Ascending aorta (tissue), 2 donors: ENCODE data around the gene GIMD1. TPM values are rescaled to one million over a fixed set of nuclear protein-coding genes. Genes with fewer than 3 reads are reported as not detected.

Experiments used
- DNase-seq, 2 donors: peaks; one replicate each; pipeline ENCODE4 v3.0.0-alpha.2; 2019; ENCODE audit warnings: low spot score in 2 of 2
- H3K27ac ChIP-seq, 2 donors: fragments of 200-600 bp; sonication (generic); one replicate each; pipeline ENCODE4 v1.5.1; 2016 to 2017; ENCODE audit warnings: mild to moderate bottlenecking in 1 of 2
- H3K27me3 ChIP-seq: fragments of 200-600 bp; sonication (generic); one replicate; pipeline ENCODE4 v1.5.1; 2017
- H3K36me3 ChIP-seq, 2 donors: fragments of 200-600 bp; sonication (generic); one replicate each; pipeline ENCODE4 v1.5.1; 2016
- H3K4me1 ChIP-seq, 2 donors: fragments of 200-600 bp; sonication (generic); one replicate each; pipeline ENCODE4 v1.5.1; 2016 to 2017; ENCODE audit warnings: mild to moderate bottlenecking in 1 of 2
- H3K4me3 ChIP-seq, 2 donors: fragments of 200-600 bp; sonication (generic); one replicate each; pipeline ENCODE4 v1.5.1; 2016 to 2017; ENCODE audit warnings: mild to moderate bottlenecking in 1 of 2
- H3K9me3 ChIP-seq, 2 donors: fragments of 200-600 bp; sonication (generic); one replicate each; pipeline ENCODE4 v1.5.1; 2016
- intact Hi-C: fragments of 100-400 bp; cut with DNase I; formaldehyde crosslinking; loops from one replicate; pipeline ENCODE4 v1.15.1; 2023
- total RNA-seq: library from RNA; depleted of rRNA; stranded (reverse); fragments of >200 nt; gene quantifications from one replicate; pipeline ENCODE4 v1.1.0, GENCODE V29; 2016
- TF ChIP-seq, protein P1 (sequence below), 3 experiments: fragments of 200-600 bp in 2 of 3; fragments of 450-650 bp in 1 of 3; sonication (generic) in 2 of 3; IDR thresholded peaks; one replicate each; pipeline ENCODE4 v1.5.1; 2016 to 2019; ENCODE audit warnings: antibody characterized with exemption in 3 of 3, mild to moderate bottlenecking in 1 of 3, moderate library complexity in 1 of 3

GIMD1 gene
- total RNA-seq, 1 donor from 2014 or later, result not detected

GRCh38 chr4:106395582-106395981 is 27.0 kb upstream of the GIMD1 start:
- H3K9me3 ChIP-seq, result peaks cover 0 to 47% of the 10 kb centered on the region in 2 donors
- intact Hi-C loops, result no loop called here
- H3K4me1 ChIP-seq, result no peaks in the 10 kb centered on the region
- DNase-seq, result no peak
- TF ChIP-seq, protein P1, sequence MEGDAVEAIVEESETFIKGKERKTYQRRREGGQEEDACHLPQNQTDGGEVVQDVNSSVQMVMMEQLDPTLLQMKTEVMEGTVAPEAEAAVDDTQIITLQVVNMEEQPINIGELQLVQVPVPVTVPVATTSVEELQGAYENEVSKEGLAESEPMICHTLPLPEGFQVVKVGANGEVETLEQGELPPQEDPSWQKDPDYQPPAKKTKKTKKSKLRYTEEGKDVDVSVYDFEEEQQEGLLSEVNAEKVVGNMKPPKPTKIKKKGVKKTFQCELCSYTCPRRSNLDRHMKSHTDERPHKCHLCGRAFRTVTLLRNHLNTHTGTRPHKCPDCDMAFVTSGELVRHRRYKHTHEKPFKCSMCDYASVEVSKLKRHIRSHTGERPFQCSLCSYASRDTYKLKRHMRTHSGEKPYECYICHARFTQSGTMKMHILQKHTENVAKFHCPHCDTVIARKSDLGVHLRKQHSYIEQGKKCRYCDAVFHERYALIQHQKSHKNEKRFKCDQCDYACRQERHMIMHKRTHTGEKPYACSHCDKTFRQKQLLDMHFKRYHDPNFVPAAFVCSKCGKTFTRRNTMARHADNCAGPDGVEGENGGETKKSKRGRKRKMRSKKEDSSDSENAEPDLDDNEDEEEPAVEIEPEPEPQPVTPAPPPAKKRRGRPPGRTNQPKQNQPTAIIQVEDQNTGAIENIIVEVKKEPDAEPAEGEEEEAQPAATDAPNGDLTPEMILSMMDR (IDR thresholded peaks at IDR 0.05), result no peak
- H3K36me3 ChIP-seq, result no peaks in the 10 kb centered on the region
- H3K27ac ChIP-seq, result no peak overlapping the region
- H3K4me3 ChIP-seq, result no peak overlapping the region
- H3K27me3 ChIP-seq, result no peaks in the 10 kb centered on the region

GRCh38 chr4:106385853-106386393 is 17.3 kb upstream of the GIMD1 start:
- TF ChIP-seq, protein P1 (IDR thresholded peaks at IDR 0.05), result no peak
- no peak overlapping the region for H3K27ac ChIP-seq
- intact Hi-C loops, result no loop called here

DNA sequence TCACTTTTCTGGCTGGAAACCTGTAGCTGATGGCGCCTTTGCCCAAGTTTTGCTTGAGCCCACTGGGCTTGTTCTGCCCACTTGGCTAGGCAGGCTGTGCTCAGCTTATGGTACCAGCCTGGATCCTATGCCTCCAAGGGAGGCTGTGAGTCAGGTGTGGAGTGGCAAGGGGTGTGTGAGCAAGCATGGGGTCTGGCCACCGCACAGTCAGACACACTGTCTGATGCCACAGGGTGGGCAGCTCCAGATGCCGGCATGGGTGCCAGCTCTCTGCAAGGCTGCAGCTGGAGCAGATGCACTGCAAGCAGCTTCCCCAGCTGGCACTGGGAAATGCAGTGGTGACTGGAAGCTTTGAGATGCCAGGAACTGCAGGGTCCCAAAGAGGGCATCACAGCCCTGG is 16.3 kb upstream of the GIMD1 start:
- intact Hi-C loops, result no loop called here
- no peaks in the 10 kb centered on the region for H3K9me3 ChIP-seq
- H3K36me3 ChIP-seq, result no peaks in the 10 kb centered on the region

More at GRCh38 chr4:106385853-106386393, 17.3 kb upstream of the GIMD1 start:
- Histone ChIP-seq H3K27me3 (no peaks in the 10 kb centered on the region), H3K36me3 (no peaks in the 10 kb centered on the region), H3K4me1 (no peaks in the 10 kb centered on the region), H3K4me3 (no peak overlapping the region), H3K9me3 (no peaks in the 10 kb centered on the region)
- DNase-seq, result no peak

DNA sequence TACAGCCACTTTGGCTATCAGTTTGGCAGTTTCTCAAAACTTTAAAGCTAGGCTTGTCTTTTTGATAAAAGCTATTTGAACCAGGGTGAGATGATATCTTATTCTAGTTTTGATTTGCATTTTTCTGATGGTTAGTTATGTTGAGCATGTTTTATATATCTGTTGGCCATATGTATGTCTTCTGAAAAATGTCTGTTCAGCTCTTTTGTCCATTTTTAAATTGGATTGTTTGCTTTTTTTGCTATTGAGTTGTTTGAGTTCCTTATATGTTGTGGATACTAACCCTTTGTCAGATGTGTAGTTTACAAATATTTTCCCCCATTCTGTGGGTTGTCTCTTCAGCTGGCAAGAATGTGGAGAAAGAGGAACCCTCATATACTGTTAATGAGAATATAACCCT is 11.6 kb upstream of the GIMD1 start:
- Histone ChIP-seq H3K36me3 (no peaks in the 10 kb centered on the region), H3K4me3 (no peak overlapping the region), H3K27me3 (no peaks in the 10 kb centered on the region), H3K27ac (no peak overlapping the region), H3K9me3 (no peaks in the 10 kb centered on the region), H3K4me1 (no peaks in the 10 kb centered on the region)
- no peak for DNase-seq
- TF ChIP-seq, protein P1 (IDR thresholded peaks at IDR 0.05), result no peak
- intact Hi-C loops, result no loop called here

More for the DNA sequence above, 16.3 kb upstream of the GIMD1 start:
- no peak overlapping the region for H3K4me3 ChIP-seq
- no peaks in the 10 kb centered on the region for H3K4me1 ChIP-seq
- TF ChIP-seq, protein P1 (IDR thresholded peaks at IDR 0.05), result no peak
- H3K27ac ChIP-seq, result no peak overlapping the region
- no peaks in the 10 kb centered on the region for H3K27me3 ChIP-seq
- no peak for DNase-seq

- Histone ChIP-seq H3K9me3 (no peaks in the 10 kb centered on the region), H3K27ac (no peak overlapping the region), H3K27me3 (no peaks in the 10 kb centered on the region), H3K4me1 (no peaks in the 10 kb centered on the region), H3K4me3 (no peak overlapping the region), H3K36me3 (no peaks in the 10 kb centered on the region)
- TF ChIP-seq, protein P1 (IDR thresholded peaks at IDR 0.05), result no peak
- no peak for DNase-seq
- intact Hi-C loops, result no loop called here
Measured at GRCh38 chr4:106373026-106373425, 4.4 kb upstream of the GIMD1 start.

DNA sequence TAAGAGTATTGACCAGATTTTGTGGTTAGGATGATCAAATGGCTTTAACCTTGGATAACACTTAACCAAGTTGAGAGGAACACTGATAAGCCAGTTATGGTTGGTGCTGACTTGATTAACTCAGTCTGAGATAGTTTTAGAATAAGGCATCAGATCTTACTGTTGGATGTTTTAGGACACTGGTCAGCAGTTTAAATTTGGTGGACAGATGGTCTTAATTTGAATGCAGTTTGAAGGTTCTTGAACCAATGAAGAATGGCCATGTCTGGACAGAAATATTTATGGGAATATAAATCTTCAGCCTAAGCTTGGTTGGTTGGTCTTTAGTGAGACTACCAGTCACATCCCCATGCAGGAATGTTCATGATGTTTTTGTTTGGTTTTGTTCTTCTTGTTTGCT is 2.6 kb upstream of the GIMD1 start:
- Histone ChIP-seq H3K4me3 (no peak overlapping the region), H3K27ac (no peak overlapping the region), H3K9me3 (no peaks in the 10 kb centered on the region), H3K4me1 (peaks cover 0 to 4% of the 10 kb centered on the region in 2 donors), H3K36me3 (no peaks in the 10 kb centered on the region), H3K27me3 (no peaks in the 10 kb centered on the region)
- intact Hi-C loops, result loop anchor here (2.0 kb wide), 1 partner anchor 528 kb away; no protein-coding TSS in a partner anchor
- no peak for DNase-seq
- TF ChIP-seq, protein P1 (IDR thresholded peaks at IDR 0.05), result no peak
